ENCODE measurements around the gene RIN1. TPM values are rescaled to one million over a fixed set of nuclear protein-coding genes. Genes with fewer than 3 reads are reported as not detected.

RIN1 gene
- total and polyA plus RNA-seq, 2 donors (not counting 1 experiment from before 2014, with no cell fraction given): 0.72 to 1.7 TPM

- Mint-ChIP-seq H3K4me3 (peak overlapping the region; percentile 84), H3K9me3 (ENCODE audit: insufficient read depth) (no peaks in the 10 kb centered on the region), H3K4me1 (peaks cover 21% of the 10 kb centered on the region), H3K27me3 (no peaks in the 10 kb centered on the region), H3K27ac (no peak overlapping the region)
- Histone ChIP-seq H2AFZ (ENCODE audit: insufficient read depth, low read depth, low read length, poor library complexity, severe bottlenecking) (peak overlapping the region; percentile 33), H3K36me3 (replicated peaks in 1 of 2; ENCODE audit: control extremely low read depth in 1 of 2, control insufficient read depth in 1 of 2, extremely low read depth in 1 of 2, insufficient read depth in 2 of 2, low read length in 1 of 2) (peaks cover 0 to 33% of the 10 kb centered on the region in 2 experiments), H3K9me3 (ENCODE audit: control extremely low read depth in 1 of 3, control insufficient read depth in 2 of 3, insufficient read depth in 1 of 3, low read length in 2 of 3) (no peaks in the 10 kb centered on the region), H4K20me1 (ENCODE audit: control insufficient read depth, insufficient read depth, low read length, poor library complexity, severe bottlenecking) (peaks cover 13% of the 10 kb centered on the region), H3K27me3 (replicated peaks in 1 of 4; ENCODE audit: control extremely low read depth in 1 of 4, control insufficient read depth in 3 of 4, insufficient read depth in 4 of 4, low read length in 3 of 4) (peaks cover 0 to 9% (median 3%) of the 10 kb centered on the region in 4 experiments), H3K79me2 (ENCODE audit: control insufficient read depth, insufficient read depth, low read length) (no peaks in the 10 kb centered on the region), H3K27ac (ENCODE audit: low read length in 2 of 2) (no peak overlapping the region), H3K4me2 (replicated peaks; ENCODE audit: low read depth, low read length, poor library complexity, severe bottlenecking) (peak overlapping the region; percentile 74), H3K9ac (ENCODE audit: low read length) (peak overlapping the region; percentile 42), H3K4me3 (ENCODE audit: control extremely low read depth in 1 of 5, extremely low read depth in 1 of 5, insufficient read depth in 1 of 5, low read depth in 2 of 5, low read length in 4 of 5) (peak overlapping the region in 3 of 5 experiments; percentile 19 to 50 (median 42)), H3K4me1 (ENCODE audit: control insufficient read depth in 2 of 2, insufficient read depth in 2 of 2, low read length in 2 of 2) (peaks cover 15 to 25% of the 10 kb centered on the region in 2 donors)
- intact Hi-C loops (cut with micrococcal nuclease): no loop called here
- ATAC-seq (ENCODE audit: low read depth) (no peak), DNase-seq (peak; percentile 38)
- WGBS (ENCODE audit: insufficient coverage): 24% methylated on average over 35 of the region's 35 CpGs
- CTCF ChIA-PET: interaction anchor here (0.5 to 3.0 kb wide), 5 partner anchors 9 to 53 kb away, joined by 3 to 24 read pairs (median 5); no protein-coding TSS in a partner anchor
- POLR2A ChIA-PET: interaction anchor here (1.0 to 2.0 kb wide), 2 partner anchors 24 to 359 kb away, joined by 4 to 6 read pairs; no protein-coding TSS in a partner anchor
- TF ChIP-seq, protein P1, sequence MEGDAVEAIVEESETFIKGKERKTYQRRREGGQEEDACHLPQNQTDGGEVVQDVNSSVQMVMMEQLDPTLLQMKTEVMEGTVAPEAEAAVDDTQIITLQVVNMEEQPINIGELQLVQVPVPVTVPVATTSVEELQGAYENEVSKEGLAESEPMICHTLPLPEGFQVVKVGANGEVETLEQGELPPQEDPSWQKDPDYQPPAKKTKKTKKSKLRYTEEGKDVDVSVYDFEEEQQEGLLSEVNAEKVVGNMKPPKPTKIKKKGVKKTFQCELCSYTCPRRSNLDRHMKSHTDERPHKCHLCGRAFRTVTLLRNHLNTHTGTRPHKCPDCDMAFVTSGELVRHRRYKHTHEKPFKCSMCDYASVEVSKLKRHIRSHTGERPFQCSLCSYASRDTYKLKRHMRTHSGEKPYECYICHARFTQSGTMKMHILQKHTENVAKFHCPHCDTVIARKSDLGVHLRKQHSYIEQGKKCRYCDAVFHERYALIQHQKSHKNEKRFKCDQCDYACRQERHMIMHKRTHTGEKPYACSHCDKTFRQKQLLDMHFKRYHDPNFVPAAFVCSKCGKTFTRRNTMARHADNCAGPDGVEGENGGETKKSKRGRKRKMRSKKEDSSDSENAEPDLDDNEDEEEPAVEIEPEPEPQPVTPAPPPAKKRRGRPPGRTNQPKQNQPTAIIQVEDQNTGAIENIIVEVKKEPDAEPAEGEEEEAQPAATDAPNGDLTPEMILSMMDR (IDR thresholded peaks at IDR 0.05): no peak
- TF ChIP-seq EZH2 (IDR thresholded peaks at IDR 0.05; ENCODE audit: borderline replicate concordance, insufficient read depth, low read depth, low read length, poor library complexity, severe bottlenecking): no peak
These were observed 552 bp downstream of the RIN1 start for GRCh38 chr11:66335531-66336233.
